ENCODE measurements around the gene MRPL9. TPM values are rescaled to one million over a fixed set of nuclear protein-coding genes. Genes with fewer than 3 reads are reported as not detected.

Gene MRPL9
- total and polyA plus RNA-seq, 10 of the 15 experiments (the other 5 are each of a cell fraction or from before 2014, with no cell fraction given) = 35.7 to 161 (median 110) TPM

- TF ChIP-seq ZBTB40 (IDR thresholded peaks at IDR 0.05; ENCODE audit: borderline replicate concordance) (peak; percentile 34; the same call in 1 of the 2 replicates), POU2F2 (IDR thresholded peaks at IDR 0.05; ENCODE audit: borderline replicate concordance, low read depth, low read length) (peak; percentile 74), SUZ12 (IDR thresholded peaks at IDR 0.05; ENCODE audit: unreplicated experiment) (no peak), EED (IDR thresholded peaks at IDR 0.05; ENCODE audit: low read depth) (no peak), RELB (IDR thresholded peaks at IDR 0.05; ENCODE audit: low read depth) (peak; percentile 99), CEBPB (IDR thresholded peaks at IDR 0.05; ENCODE audit: borderline replicate concordance in 1 of 2, low read depth in 2 of 2, low read length in 2 of 2) (no peak), REST (IDR thresholded peaks at IDR 0.05; ENCODE audit: low read depth, low read length) (0 out of 2 replicates have a peak, but pooled peaks have one; percentile 24), NBN (IDR thresholded peaks at IDR 0.05) (0 out of 2 replicates have a peak, but pooled peaks have one; percentile 80), MAX (IDR thresholded peaks at IDR 0.05; ENCODE audit: low read depth, low read length) (peak; percentile 90), ZNF622 (IDR thresholded peaks at IDR 0.05) (no peak), NFIC (IDR thresholded peaks at IDR 0.05; ENCODE audit: low read depth, low read length) (peak; percentile 32; the same call in 1 of the 2 replicates), ZNF217 (IDR thresholded peaks at IDR 0.05) (no peak), NR2C1 (IDR thresholded peaks at IDR 0.05) (no peak), HCFC1 (IDR thresholded peaks at IDR 0.05; ENCODE audit: low read length) (peak; percentile 88), ZNF24 (IDR thresholded peaks at IDR 0.05) (peak; percentile 92), FOXM1 (IDR thresholded peaks at IDR 0.05; ENCODE audit: low read depth, low read length) (no peak), CHD1 (IDR thresholded peaks at IDR 0.05; ENCODE audit: low read depth, low read length) (no peak)
These were observed at the start of gene MRPL9 (continued) for GRCh38 chr1:151762941-151763921.

Measured in GM12878 (cell line).